Peyer's patch (tissue), 4 donors: ENCODE measurements around the gene IMPDH2. TPM values are rescaled to one million over a fixed set of nuclear protein-coding genes. Genes with fewer than 3 reads are reported as not detected.

Experiments
- DNase-seq, 3 donors: peaks; one replicate each; pipeline ENCODE4 v3.0.0-alpha.2; 2017 to 2019
- H3K27ac ChIP-seq, 4 donors: fragments of 200-600 bp; sonication (generic); one replicate each; pipeline ENCODE4 v1.5.1; 2016 to 2019
- H3K27me3 ChIP-seq, 2 donors: fragments of 200-600 bp; sonication (generic); one replicate each; pipeline ENCODE4 v1.5.1; 2019
- H3K36me3 ChIP-seq, 3 donors: fragments of 200-600 bp; sonication (generic); one replicate each; pipeline ENCODE4 v1.5.1; 2016 to 2019
- H3K4me1 ChIP-seq, 4 donors: fragments of 200-600 bp; sonication (generic); one replicate each; pipeline ENCODE4 v1.5.1; 2016 to 2019
- H3K4me3 ChIP-seq, 4 donors: fragments of 200-600 bp; sonication (generic); 1 replicate in 3 of 4; 2 replicates in 1 of 4; pipeline ENCODE4 v1.5.1; 2016 to 2019; ENCODE audit warnings: mild to moderate bottlenecking in 1 of 4
- H3K9me3 ChIP-seq, 4 donors: fragments of 200-600 bp; sonication (generic); one replicate each; pipeline ENCODE4 v1.5.1; 2016 to 2019; ENCODE audit warnings: mild to moderate bottlenecking in 1 of 4
- POLR2A ChIP-seq, 2 donors: fragments of 450-650 bp; IDR thresholded peaks; one replicate each; pipeline ENCODE4 v1.5.1; 2017; ENCODE audit warnings: antibody characterized with exemption in 2 of 2, mild to moderate bottlenecking in 2 of 2, moderate library complexity in 2 of 2
- total RNA-seq, 4 donors: library from RNA; depleted of rRNA; stranded (reverse); fragments of >200 nt; gene quantifications; one replicate each; pipeline ENCODE4 v1.1.0, GENCODE V29; 2016
- TF ChIP-seq, protein P1 (sequence below), 6 experiments: fragments of 450-650 bp in 4 of 6; fragments of 200-600 bp in 2 of 6; sonication (generic) in 1 of 6; IDR thresholded peaks; one replicate each; pipeline ENCODE4 v1.5.1; 2017 to 2019; ENCODE audit warnings: antibody characterized with exemption in 6 of 6, mild to moderate bottlenecking in 3 of 6, moderate library complexity in 1 of 6

The IMPDH2 gene
- total RNA-seq, 4 donors from 2014 or later: 58.8 to 149 (median 68.5) TPM

DNA sequence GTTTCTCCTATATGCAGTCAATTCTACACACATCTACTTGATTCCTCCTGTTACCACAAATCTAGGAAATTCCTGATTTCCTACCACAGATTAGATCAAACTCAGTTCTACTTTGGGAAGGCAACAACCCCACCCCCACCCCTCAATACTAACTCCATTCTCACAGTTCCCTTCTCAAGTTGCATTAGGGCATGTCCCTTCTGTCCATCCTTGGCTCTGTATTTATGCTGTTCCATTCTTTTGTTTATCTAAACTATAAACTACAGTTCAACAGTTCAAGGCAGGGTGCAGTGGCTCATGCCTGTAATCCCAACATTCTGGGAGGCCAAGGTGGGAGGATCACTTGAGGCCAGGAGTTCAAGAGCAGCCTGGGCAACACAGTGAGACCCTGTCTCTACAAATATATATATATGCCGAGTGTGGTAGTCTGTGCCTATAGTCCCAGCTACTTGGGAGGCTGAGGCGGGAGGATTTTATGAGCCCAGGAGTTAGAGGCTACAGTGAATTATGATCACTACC lies 25.2 kb upstream of the IMPDH2 start:
- Histone ChIP-seq H3K27ac (no peak overlapping the region), H3K4me1 (no peaks in the 10 kb centered on the region), H3K4me3 (no peak overlapping the region), H3K36me3 (peaks cover 0 to 66% (median 0%) of the 10 kb centered on the region in 3 donors), H3K9me3 (no peaks in the 10 kb centered on the region), H3K27me3 (no peaks in the 10 kb centered on the region)
- DNase-seq: no peak
- TF ChIP-seq, protein P1, sequence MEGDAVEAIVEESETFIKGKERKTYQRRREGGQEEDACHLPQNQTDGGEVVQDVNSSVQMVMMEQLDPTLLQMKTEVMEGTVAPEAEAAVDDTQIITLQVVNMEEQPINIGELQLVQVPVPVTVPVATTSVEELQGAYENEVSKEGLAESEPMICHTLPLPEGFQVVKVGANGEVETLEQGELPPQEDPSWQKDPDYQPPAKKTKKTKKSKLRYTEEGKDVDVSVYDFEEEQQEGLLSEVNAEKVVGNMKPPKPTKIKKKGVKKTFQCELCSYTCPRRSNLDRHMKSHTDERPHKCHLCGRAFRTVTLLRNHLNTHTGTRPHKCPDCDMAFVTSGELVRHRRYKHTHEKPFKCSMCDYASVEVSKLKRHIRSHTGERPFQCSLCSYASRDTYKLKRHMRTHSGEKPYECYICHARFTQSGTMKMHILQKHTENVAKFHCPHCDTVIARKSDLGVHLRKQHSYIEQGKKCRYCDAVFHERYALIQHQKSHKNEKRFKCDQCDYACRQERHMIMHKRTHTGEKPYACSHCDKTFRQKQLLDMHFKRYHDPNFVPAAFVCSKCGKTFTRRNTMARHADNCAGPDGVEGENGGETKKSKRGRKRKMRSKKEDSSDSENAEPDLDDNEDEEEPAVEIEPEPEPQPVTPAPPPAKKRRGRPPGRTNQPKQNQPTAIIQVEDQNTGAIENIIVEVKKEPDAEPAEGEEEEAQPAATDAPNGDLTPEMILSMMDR (IDR thresholded peaks at IDR 0.05): no peak
- TF ChIP-seq POLR2A (IDR thresholded peaks at IDR 0.05): no peak

DNA sequence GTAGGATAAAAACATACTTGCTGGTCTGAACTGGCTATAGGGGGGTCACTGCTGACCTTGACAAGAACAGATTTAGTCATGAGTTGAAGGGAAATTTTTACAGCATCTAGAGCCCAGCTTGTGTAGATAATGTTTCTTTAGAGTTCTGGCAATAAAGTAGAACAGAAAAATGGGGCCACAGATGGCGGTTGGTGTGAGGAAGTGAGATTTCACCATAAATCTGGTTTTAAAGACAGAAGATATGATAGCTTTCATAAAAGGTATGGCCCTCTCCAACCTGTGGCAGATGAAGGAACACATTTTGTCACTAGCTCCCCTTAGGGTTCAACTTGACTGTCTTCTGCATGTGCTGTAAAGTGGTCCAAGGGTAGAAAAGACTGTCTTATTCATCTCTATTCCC lies 24.3 kb upstream of the IMPDH2 start:
- Histone ChIP-seq H3K4me1 (no peaks in the 10 kb centered on the region), H3K27me3 (no peaks in the 10 kb centered on the region), H3K4me3 (no peak overlapping the region), H3K27ac (no peak overlapping the region), H3K9me3 (no peaks in the 10 kb centered on the region), H3K36me3 (peaks cover 0 to 65% (median 0%) of the 10 kb centered on the region in 3 donors)
- no peak for DNase-seq
- TF ChIP-seq, protein P1 (IDR thresholded peaks at IDR 0.05): no peak
- TF ChIP-seq POLR2A (IDR thresholded peaks at IDR 0.05): no peak

DNA sequence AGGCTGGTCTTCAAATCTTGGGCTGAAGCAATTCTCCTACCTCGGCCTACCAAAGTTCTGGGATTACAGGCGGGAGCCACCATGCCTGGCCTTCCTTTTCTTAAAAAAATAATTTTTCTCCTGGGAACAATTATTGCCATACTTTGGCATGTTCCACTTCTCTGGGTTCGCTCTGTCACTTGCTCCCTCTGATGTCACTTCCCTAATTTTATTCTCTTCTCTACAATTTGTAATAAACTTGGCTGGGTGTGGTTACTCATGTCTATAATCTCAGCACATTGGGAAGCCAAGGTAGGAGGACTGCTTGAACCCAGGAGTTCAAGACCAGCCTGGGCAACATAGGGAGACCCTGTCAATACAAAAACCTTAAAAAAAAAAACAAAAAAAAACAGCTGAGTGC lies 6.1 kb upstream of the IMPDH2 start:
- peaks cover 0 to 92% (median 0%) of the 10 kb centered on the region in 3 donors for H3K36me3 ChIP-seq
- no peak overlapping the region for H3K27ac ChIP-seq
- H3K4me3 ChIP-seq: no peak overlapping the region
- DNase-seq: no peak
- H3K9me3 ChIP-seq: no peaks in the 10 kb centered on the region
- no peaks in the 10 kb centered on the region for H3K4me1 ChIP-seq
- no peaks in the 10 kb centered on the region for H3K27me3 ChIP-seq
- TF ChIP-seq POLR2A (IDR thresholded peaks at IDR 0.05): no peak
- TF ChIP-seq, protein P1 (IDR thresholded peaks at IDR 0.05): no peak

DNA sequence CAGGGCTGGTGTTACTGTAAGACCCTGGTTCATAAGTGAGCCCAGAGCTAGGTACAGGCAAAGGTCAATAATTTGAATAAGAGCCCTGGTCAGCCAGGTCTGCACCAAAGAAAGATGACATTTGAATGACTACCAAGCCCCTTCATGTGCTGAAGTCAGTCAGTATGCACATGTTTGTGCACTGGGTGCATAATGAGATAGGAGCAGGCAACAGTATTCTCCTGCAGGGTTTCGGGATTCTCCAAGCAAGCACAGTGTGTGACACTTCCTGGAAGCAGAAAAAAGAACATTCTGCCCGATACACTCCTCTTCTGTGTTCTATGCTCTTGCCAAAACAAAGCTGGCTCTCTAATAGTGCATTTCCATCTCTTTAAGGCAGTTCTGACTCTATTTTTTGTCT lies 5.5 kb upstream of the IMPDH2 start:
- Histone ChIP-seq H3K27ac (no peak overlapping the region), H3K36me3 (peaks cover 0 to 88% (median 0%) of the 10 kb centered on the region in 3 donors), H3K4me1 (peaks cover 0 to under 1% (median 0%) of the 10 kb centered on the region in 4 donors), H3K4me3 (no peak overlapping the region), H3K9me3 (no peaks in the 10 kb centered on the region), H3K27me3 (no peaks in the 10 kb centered on the region)
- TF ChIP-seq POLR2A (IDR thresholded peaks at IDR 0.05): no peak
- TF ChIP-seq, protein P1 (IDR thresholded peaks at IDR 0.05): no peak
- no peak for DNase-seq

DNA sequence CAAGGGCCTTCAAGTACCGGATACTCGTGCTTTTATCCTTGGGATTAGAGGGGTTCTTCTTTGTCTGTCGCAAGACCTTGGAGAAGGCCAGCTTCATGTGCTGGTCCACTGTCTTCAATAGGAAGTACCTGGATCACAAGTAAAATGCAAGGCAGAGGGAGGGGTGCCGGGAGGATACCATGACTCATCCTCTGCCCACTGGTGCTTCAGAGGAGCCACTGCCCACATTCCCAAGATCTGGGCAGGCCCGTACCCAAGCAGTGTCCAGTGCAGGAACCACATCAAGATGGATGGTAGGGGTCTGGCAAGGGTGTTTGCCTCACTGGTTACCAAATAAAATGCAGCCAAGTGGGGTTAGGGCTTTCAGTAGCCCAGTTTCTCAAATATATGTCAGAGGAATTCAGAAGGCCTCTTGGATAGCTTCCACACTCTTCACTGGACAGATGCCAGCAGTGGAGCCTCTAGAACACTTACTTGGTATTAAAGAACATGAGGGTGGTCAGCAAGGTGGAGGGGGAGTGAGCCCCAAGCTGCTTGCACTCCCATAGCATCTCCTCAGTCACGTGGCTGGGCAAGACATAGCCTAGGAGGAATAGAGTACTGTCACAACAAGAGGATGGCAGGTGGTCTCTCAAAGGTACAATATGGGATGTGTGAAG lies 3.6 kb upstream of the IMPDH2 start:
- Histone ChIP-seq H3K27me3 (no peaks in the 10 kb centered on the region), H3K27ac (no peak overlapping the region), H3K9me3 (no peaks in the 10 kb centered on the region), H3K36me3 (peaks cover 0 to 72% (median 0%) of the 10 kb centered on the region in 3 donors), H3K4me3 (no peak overlapping the region), H3K4me1 (peaks cover 0 to 12% (median 4%) of the 10 kb centered on the region in 4 donors)
- DNase-seq: no peak
- TF ChIP-seq, protein P1 (IDR thresholded peaks at IDR 0.05): no peak
- TF ChIP-seq POLR2A (IDR thresholded peaks at IDR 0.05): no peak
